ENCODE data around the gene PHAF1.

GRCh38 chr16:67155295-67156142, 45.8 kb downstream of the PHAF1 start:
- no peak for TF ChIP-seq POLR2A (IDR thresholded peaks at IDR 0.05)
- peak; percentile 96 to 99 (median 98) for TF ChIP-seq CTCF (IDR thresholded peaks at IDR 0.05)

Data from esophagus squamous epithelium (tissue), 4 donors.